ENCODE results near the gene TUBA8.

The TUBA8 gene

DNA sequence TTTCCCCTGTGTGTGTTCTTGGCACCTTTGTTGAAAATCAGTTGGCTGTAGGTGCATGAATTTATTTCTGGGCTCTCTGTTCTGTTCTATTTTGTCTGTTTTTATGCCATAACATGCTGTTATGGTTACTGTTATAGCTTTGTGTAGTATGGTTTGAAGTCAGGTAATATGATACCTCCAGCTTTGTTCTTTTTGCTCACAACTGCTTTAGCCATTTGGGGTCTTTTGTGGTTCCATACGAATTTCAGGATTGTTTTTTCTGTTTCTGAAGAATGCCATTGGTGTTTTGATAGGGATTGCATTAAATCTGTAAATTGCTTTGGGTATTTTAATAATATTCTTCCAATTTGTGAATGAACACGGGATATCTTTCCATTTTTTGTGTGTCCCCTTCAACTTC lies 28.1 kb upstream of the TUBA8 start:
- Histone ChIP-seq H3K36me3 (ENCODE audit: low read length) (peaks cover 4% of the 10 kb centered on the region; the same call in 1 of the 2 replicates), H3K4me2 (ENCODE audit: low read depth, low read length, poor library complexity, severe bottlenecking) (no peak overlapping the region), H3K79me2 (ENCODE audit: insufficient read depth, low read length) (peaks cover 21% of the 10 kb centered on the region; the same call in 1 of the 2 replicates), H2AFZ (ENCODE audit: low read depth, low read length, severe bottlenecking) (no peak overlapping the region), H3K27me3 (ENCODE audit: low read length) (no peaks in the 10 kb centered on the region), H3K4me3 (ENCODE audit: insufficient read depth, low read length, poor library complexity, severe bottlenecking) (no peak overlapping the region), H3K27ac (ENCODE audit: low read depth, low read length) (no peak overlapping the region), H4K20me1 (ENCODE audit: low read depth, low read length) (no peaks in the 10 kb centered on the region), H3K9me2 (replicated peaks; ENCODE audit: insufficient read depth, low read length) (no peaks in the 10 kb centered on the region), H3K9me3 (ENCODE audit: insufficient read depth, low read length) (no peaks in the 10 kb centered on the region), H3F3A (ENCODE audit: insufficient read depth) (no peaks in the 10 kb centered on the region), H3K9ac (ENCODE audit: low read length) (no peak overlapping the region)
- TF ChIP-seq, protein P1, sequence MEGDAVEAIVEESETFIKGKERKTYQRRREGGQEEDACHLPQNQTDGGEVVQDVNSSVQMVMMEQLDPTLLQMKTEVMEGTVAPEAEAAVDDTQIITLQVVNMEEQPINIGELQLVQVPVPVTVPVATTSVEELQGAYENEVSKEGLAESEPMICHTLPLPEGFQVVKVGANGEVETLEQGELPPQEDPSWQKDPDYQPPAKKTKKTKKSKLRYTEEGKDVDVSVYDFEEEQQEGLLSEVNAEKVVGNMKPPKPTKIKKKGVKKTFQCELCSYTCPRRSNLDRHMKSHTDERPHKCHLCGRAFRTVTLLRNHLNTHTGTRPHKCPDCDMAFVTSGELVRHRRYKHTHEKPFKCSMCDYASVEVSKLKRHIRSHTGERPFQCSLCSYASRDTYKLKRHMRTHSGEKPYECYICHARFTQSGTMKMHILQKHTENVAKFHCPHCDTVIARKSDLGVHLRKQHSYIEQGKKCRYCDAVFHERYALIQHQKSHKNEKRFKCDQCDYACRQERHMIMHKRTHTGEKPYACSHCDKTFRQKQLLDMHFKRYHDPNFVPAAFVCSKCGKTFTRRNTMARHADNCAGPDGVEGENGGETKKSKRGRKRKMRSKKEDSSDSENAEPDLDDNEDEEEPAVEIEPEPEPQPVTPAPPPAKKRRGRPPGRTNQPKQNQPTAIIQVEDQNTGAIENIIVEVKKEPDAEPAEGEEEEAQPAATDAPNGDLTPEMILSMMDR (IDR thresholded peaks at IDR 0.05; ENCODE audit: insufficient read depth, low read length, poor library complexity, severe bottlenecking): no peak
- TF ChIP-seq EZH2phosphoT487 (conservative IDR thresholded peaks at IDR 0.05; ENCODE audit: low read length): no peak

- Histone ChIP-seq H2AFZ (ENCODE audit: low read depth, low read length, severe bottlenecking) (no peak overlapping the region), H3K79me2 (ENCODE audit: insufficient read depth, low read length) (peaks cover 16% of the 10 kb centered on the region; the same call in 1 of the 2 replicates), H3K9me2 (replicated peaks; ENCODE audit: insufficient read depth, low read length) (no peaks in the 10 kb centered on the region), H3K4me2 (ENCODE audit: low read depth, low read length, poor library complexity, severe bottlenecking) (no peak overlapping the region), H3K4me3 (ENCODE audit: insufficient read depth, low read length, poor library complexity, severe bottlenecking) (no peak overlapping the region), H3K27ac (ENCODE audit: low read depth, low read length) (no peak overlapping the region), H3F3A (ENCODE audit: insufficient read depth) (no peaks in the 10 kb centered on the region), H4K20me1 (ENCODE audit: low read depth, low read length) (no peaks in the 10 kb centered on the region), H3K36me3 (ENCODE audit: low read length) (peaks cover 4% of the 10 kb centered on the region; the same call in 1 of the 2 replicates), H3K27me3 (ENCODE audit: low read length) (no peaks in the 10 kb centered on the region), H3K9me3 (ENCODE audit: insufficient read depth, low read length) (no peaks in the 10 kb centered on the region), H3K9ac (ENCODE audit: low read length) (no peak overlapping the region)
- TF ChIP-seq, protein P1 (IDR thresholded peaks at IDR 0.05; ENCODE audit: insufficient read depth, low read length, poor library complexity, severe bottlenecking): no peak
- TF ChIP-seq EZH2phosphoT487 (conservative IDR thresholded peaks at IDR 0.05; ENCODE audit: low read length): no peak
These were observed 27.2 kb upstream of the TUBA8 start for GRCh38 chr22:18083406-18083805.

- TF ChIP-seq, protein P1 (IDR thresholded peaks at IDR 0.05; ENCODE audit: insufficient read depth, low read length, poor library complexity, severe bottlenecking): no peak
- no peak for TF ChIP-seq EZH2phosphoT487 (conservative IDR thresholded peaks at IDR 0.05; ENCODE audit: low read length)
- Histone ChIP-seq H3K4me3 (ENCODE audit: insufficient read depth, low read length, poor library complexity, severe bottlenecking) (no peak overlapping the region), H2AFZ (ENCODE audit: low read depth, low read length, severe bottlenecking) (no peak overlapping the region), H3K9me2 (replicated peaks; ENCODE audit: insufficient read depth, low read length) (no peaks in the 10 kb centered on the region), H3F3A (ENCODE audit: insufficient read depth) (no peaks in the 10 kb centered on the region), H3K27me3 (ENCODE audit: low read length) (no peaks in the 10 kb centered on the region), H3K79me2 (ENCODE audit: insufficient read depth, low read length) (no peaks in the 10 kb centered on the region), H3K36me3 (ENCODE audit: low read length) (peaks cover 4% of the 10 kb centered on the region; the same call in 1 of the 2 replicates), H3K9me3 (ENCODE audit: insufficient read depth, low read length) (no peaks in the 10 kb centered on the region), H3K27ac (ENCODE audit: low read depth, low read length) (no peak overlapping the region), H3K9ac (ENCODE audit: low read length) (no peak overlapping the region), H4K20me1 (ENCODE audit: low read depth, low read length) (no peaks in the 10 kb centered on the region), H3K4me2 (ENCODE audit: low read depth, low read length, poor library complexity, severe bottlenecking) (no peak overlapping the region)
These were observed 25.4 kb upstream of the TUBA8 start for GRCh38 chr22:18085188-18085587.
